ENCODE results near the gene TMEM147. TPM values are rescaled to one million over a fixed set of nuclear protein-coding genes. Genes with fewer than 3 reads are reported as not detected.
A peak's percentile ranks its signal among the peaks of the same experiment; 100 is the strongest.

Gene TMEM147
- total RNA-seq (2014; rRNA removed; shearing (Covaris generic)), result 106 and 116 TPM in 2 replicates

- DNase-seq (ENCODE audit: low read depth), result peak; percentile 87
These were observed at the start of gene TMEM147 for GRCh38 chr19:35545001-35545854. Gene TMEM147, plus strand, starts transcription at chr19:35545626. Its CDS starts 114 bp downstream, at chr19:35545740.

- DNase-seq (ENCODE audit: low read depth), result no peak
These were observed 48.0 kb upstream of the TMEM147 start for GRCh38 chr19:35497406-35497805.

- no peak for DNase-seq (ENCODE audit: low read depth)
These were observed 47.2 kb upstream of the TMEM147 start for GRCh38 chr19:35498220-35498619.

GRCh38 chr19:35498984-35499527, 46.4 kb upstream of the TMEM147 start:
- no peak for DNase-seq (ENCODE audit: low read depth)

GRCh38 chr19:35500611-35501010, 44.8 kb upstream of the TMEM147 start:
- DNase-seq (ENCODE audit: low read depth), result no peak

GRCh38 chr19:35501684-35502083, 43.7 kb upstream of the TMEM147 start:
- DNase-seq (ENCODE audit: low read depth), result peak; percentile 12

GRCh38 chr19:35502751-35503150, 42.7 kb upstream of the TMEM147 start:
- DNase-seq (ENCODE audit: low read depth), result no peak

GRCh38 chr19:35506011-35506410, 39.4 kb upstream of the TMEM147 start:
- no peak for DNase-seq (ENCODE audit: low read depth)

GRCh38 chr19:35507561-35507960, 37.9 kb upstream of the TMEM147 start:
- no peak for DNase-seq (ENCODE audit: low read depth)

GRCh38 chr19:35508129-35508528, 37.3 kb upstream of the TMEM147 start:
- no peak for DNase-seq (ENCODE audit: low read depth)

GRCh38 chr19:35509018-35509652, 36.3 kb upstream of the TMEM147 start:
- no peak for DNase-seq (ENCODE audit: low read depth)

GRCh38 chr19:35509861-35510625, 35.4 kb upstream of the TMEM147 start:
- DNase-seq (ENCODE audit: low read depth), result peak; percentile 58

- DNase-seq (ENCODE audit: low read depth), result no peak
These were observed 34.8 kb upstream of the TMEM147 start for GRCh38 chr19:35510626-35510964.

- DNase-seq (ENCODE audit: low read depth), result no peak
These were observed 34.1 kb upstream of the TMEM147 start for GRCh38 chr19:35511337-35511736.

- DNase-seq (ENCODE audit: low read depth), result no peak
These were observed 32.4 kb upstream of the TMEM147 start for GRCh38 chr19:35512831-35513627.

GRCh38 chr19:35513628-35514281, 31.7 kb upstream of the TMEM147 start, which contains the start of gene DMKN:
Gene DMKN, minus strand, starts transcription at chr19:35513649. Its CDS starts 174 bp downstream, at chr19:35513475.
- DNase-seq (ENCODE audit: low read depth), result peak; percentile 53

GRCh38 chr19:35514282-35514809, 31.1 kb upstream of the TMEM147 start:
- no peak for DNase-seq (ENCODE audit: low read depth)

GRCh38 chr19:35516310-35516709, 29.1 kb upstream of the TMEM147 start:
- no peak for DNase-seq (ENCODE audit: low read depth)

- DNase-seq (ENCODE audit: low read depth), result no peak
These were observed 28.1 kb upstream of the TMEM147 start for GRCh38 chr19:35517342-35517741.

GRCh38 chr19:35518313-35518712, 27.1 kb upstream of the TMEM147 start:
- DNase-seq (ENCODE audit: low read depth), result peak; percentile 92
